HepG2 (cell line): ENCODE results near the gene SPP1. TPM values are rescaled to one million over a fixed set of nuclear protein-coding genes. Genes with fewer than 3 reads are reported as not detected.

ENCODE experiments used
- ATAC-seq: fragments of 200-7000 bp; cut with Tn5 transposase; 3 replicates; pipeline ENCODE4 v1.9.1; 2020; ENCODE audit warnings: mild to moderate bottlenecking, moderate library complexity
- BruUV-seq: library from RNA; stranded (reverse); fragments of 400-500 nt; replicated peaks from 2 replicates; lab custom pipeline; 2021; lab: Mats Ljungman, UMichigan
- CTCF ChIA-PET: fragments of 300-600 bp; formaldehyde crosslinking; extraction: SDS; loops from one replicate; lab custom pipeline; 2021; ENCODE audit warnings: low total read pairs, inconsistent platforms, low intra/inter-chr PET ratio; lab: Yijun Ruan, JAX
- POLR2A ChIA-PET: fragments of 350-600 bp; sonication (Branson Sonifier 250); formaldehyde crosslinking; loops from one replicate; lab custom pipeline; 2020; ENCODE audit warnings: antibody characterized with exemption, inconsistent platforms; lab: Yijun Ruan, JAX
- DNase-seq: peaks from one replicate; pipeline ENCODE4 v3.0.0-alpha.2; 2015; ENCODE audit warnings: low spot score
- FAIRE-seq: peaks from 3 replicates; lab custom pipeline; 2011; peaks lifted over from hg19 to GRCh38; lab: Jason Lieb, UNC
- H2AFZ ChIP-seq: one replicate; pipeline ENCODE4 v1.6.1; 2011; ENCODE audit warnings: low read length, inconsistent platforms
- H3K27ac ChIP-seq: fragments of 300-600 bp; 3 replicates; pipeline ENCODE4 v1.8.0; 2011; ENCODE audit warnings: mixed run types, mild to moderate bottlenecking, mixed read lengths, low read length, inconsistent platforms; ENCODE audit not compliant: insufficient read depth; ENCODE audit errors: extremely low read length
- H3K27me3 ChIP-seq, 2 experiments: fragments of 200-600 bp in 1 of 2; 2 replicates in 1 of 2; 3 replicates in 1 of 2; pipeline versions ENCODE4 v1.6.0 to v1.8.0; 2011; ENCODE audit warnings: low read length in 2 of 2, mild to moderate bottlenecking in 2 of 2, moderate library complexity in 2 of 2, inconsistent platforms in 1 of 2; ENCODE audit not compliant: insufficient read depth in 2 of 2, control insufficient read depth in 1 of 2
- H3K36me3 ChIP-seq, 2 experiments: fragments of 200-600 bp in 1 of 2; replicated peaks in 1 of 2; 2 replicates in 1 of 2; 3 replicates in 1 of 2; pipeline versions ENCODE4 v1.5.1 to v1.8.0; 2011; ENCODE audit warnings: low read length in 2 of 2, inconsistent platforms in 1 of 2; ENCODE audit not compliant: insufficient read depth in 2 of 2, control insufficient read depth in 1 of 2
- H3K4me1 ChIP-seq: 2 replicates; pipeline ENCODE4 v1.5.1; 2012; ENCODE audit warnings: low read length, inconsistent platforms; ENCODE audit not compliant: insufficient read depth
- H3K4me2 ChIP-seq: 2 replicates; pipeline ENCODE4 v1.6.0; 2011; ENCODE audit warnings: low read depth, low read length, inconsistent platforms
- H3K4me3 ChIP-seq, 3 experiments: fragments of 200-600 bp in 1 of 3; sonication (generic), shearing (Covaris generic) in 1 of 3; replicated peaks in 1 of 3; 2 replicates each; pipeline ENCODE4 v1.5.1; 2011 to 2016; ENCODE audit warnings: low read length in 3 of 3, inconsistent platforms in 2 of 3, low read depth in 2 of 3, mild to moderate bottlenecking in 2 of 3, control low read depth in 1 of 3, mixed read lengths in 1 of 3; ENCODE audit not compliant: insufficient read depth in 1 of 3
- H3K79me2 ChIP-seq: one replicate; pipeline ENCODE4 v1.6.1; 2011; ENCODE audit warnings: low read length, inconsistent platforms; ENCODE audit not compliant: insufficient read depth
- H3K9ac ChIP-seq: 2 replicates; pipeline ENCODE4 v1.6.0; 2011; ENCODE audit warnings: mild to moderate bottlenecking, low read depth, low read length, inconsistent platforms; ENCODE audit not compliant: insufficient read depth
- H3K9me3 ChIP-seq: 2 replicates; pipeline ENCODE4 v1.5.1; 2012; ENCODE audit warnings: mild to moderate bottlenecking, low read length
- H4K20me1 ChIP-seq: 2 replicates; pipeline ENCODE4 v1.6.0; 2011; ENCODE audit warnings: inconsistent platforms, mild to moderate bottlenecking, low read length, moderate library complexity; ENCODE audit not compliant: insufficient read depth
- AGO2 ChIP-seq: fragments of 200-400 bp; formaldehyde crosslinking; optimal IDR thresholded peaks from 2 replicates; pipeline ENCODE3; 2017; ENCODE audit warnings: mild to moderate bottlenecking, low read depth, low read length, moderate library complexity
- MTF2 ChIP-seq: sonication (generic); formaldehyde crosslinking; IDR thresholded peaks from 2 replicates; pipeline ENCODE4 v1.5.0; 2020; ENCODE audit warnings: missing genetic modification reagents, borderline replicate concordance
- RBFOX2 ChIP-seq: fragments of 200-400 bp; formaldehyde crosslinking; IDR thresholded peaks from 2 replicates; pipeline ENCODE4 v1.6.1; 2017; ENCODE audit warnings: low read depth, mild to moderate bottlenecking, low read length
- RBM22 ChIP-seq: fragments of 200-400 bp; formaldehyde crosslinking; optimal IDR thresholded peaks from 2 replicates; pipeline ENCODE3; 2017; ENCODE audit warnings: mild to moderate bottlenecking, low read length, moderate library complexity
- ZNF652 ChIP-seq: IDR thresholded peaks from 2 replicates; pipeline ENCODE4 v1.6.1; 2016; ENCODE audit warnings: low read depth, borderline replicate concordance
- WGBS: methylation state at CpG from one replicate; pipeline ENCODE4 v1.1.6; 2017; ENCODE audit warnings: low lambda C conversion rate; 5-methylcytosine and 5-hydroxymethylcytosine counted together
- in situ Hi-C: cut with HindIII; loops from 2 replicates; pipeline ENCODE4 v1.10.0; 2017; ENCODE audit warnings: low pct_unique_long_range_greater_than_20kb; ENCODE audit not compliant: extremely low pct_ligation_motif_present
- intact Hi-C: fragments of 100-400 bp; cut with micrococcal nuclease; formaldehyde crosslinking; loops from one replicate; pipeline ENCODE4 v1.10.0; 2022; ENCODE audit not compliant: unreplicated experiment
- polyA plus RNA-seq, 8 experiments: library from polyadenylated mRNA; depleted of rRNA in 3 of 8; stranded (reverse) in 7 of 8; unstranded in 1 of 8; fragments of >200 nt; fragmentation: Illumina TruSeq in 4 of 8; extraction: Trizol in 4 of 8; gene quantifications; 2 replicates each; pipeline versions ENCODE4 v1.2.1 to v1.2.3, GENCODE V29; 2011 to 2016; ENCODE audit warnings: low read depth in 4 of 8, missing spikeins in 1 of 8, mixed read lengths in 1 of 8; ENCODE audit not compliant: insufficient read depth in 1 of 8
- total RNA-seq, 5 experiments: library from RNA; depleted of rRNA; stranded (reverse); fragments of >200 nt; fragmentation: Illumina TruSeq; extraction: Trizol; gene quantifications; 2 replicates each; pipeline ENCODE4 v1.2.3, GENCODE V29; 2016; ENCODE audit warnings: low read depth in 1 of 5
- TF ChIP-seq, protein P1 (sequence below): sonication (generic); formaldehyde crosslinking; IDR thresholded peaks from 2 replicates; pipeline ENCODE4 v1.4.0; 2020; ENCODE audit warnings: missing genetic modification reagents, borderline replicate concordance
- TF ChIP-seq, protein P2 (sequence below): sonication (generic); formaldehyde crosslinking; IDR thresholded peaks from 2 replicates; pipeline ENCODE4 v1.8.1; 2022; ENCODE audit warnings: low read depth, mild to moderate bottlenecking, missing genetic modification reagents

SPP1 gene
- total and polyA plus RNA-seq, 2 of the 13 experiments (the other 11 are each of a cell fraction or from before 2014, with no cell fraction given), result 682 to 788 TPM

- H3K9ac ChIP-seq, result no peak overlapping the region
- H3K4me3 ChIP-seq, result no peak overlapping the region
- H3K9me3 ChIP-seq, result no peaks in the 10 kb centered on the region
- BruUV-seq, result no TSS peak
- in situ Hi-C loops, result loop anchor here (25.0 kb wide), 2 partner anchors 294 to 444 kb away; partner anchors contain the start of gene SPARCL1
- TF ChIP-seq RBM22 (peak; percentile 77), MTF2 (CRISPR knock-in tag) (no peak), ZNF652 (no peak), RBFOX2 (0 out of 2 replicates have a peak, but pooled peaks have one; percentile 2), AGO2 (peak; percentile 12)
- TF ChIP-seq, protein P1, sequence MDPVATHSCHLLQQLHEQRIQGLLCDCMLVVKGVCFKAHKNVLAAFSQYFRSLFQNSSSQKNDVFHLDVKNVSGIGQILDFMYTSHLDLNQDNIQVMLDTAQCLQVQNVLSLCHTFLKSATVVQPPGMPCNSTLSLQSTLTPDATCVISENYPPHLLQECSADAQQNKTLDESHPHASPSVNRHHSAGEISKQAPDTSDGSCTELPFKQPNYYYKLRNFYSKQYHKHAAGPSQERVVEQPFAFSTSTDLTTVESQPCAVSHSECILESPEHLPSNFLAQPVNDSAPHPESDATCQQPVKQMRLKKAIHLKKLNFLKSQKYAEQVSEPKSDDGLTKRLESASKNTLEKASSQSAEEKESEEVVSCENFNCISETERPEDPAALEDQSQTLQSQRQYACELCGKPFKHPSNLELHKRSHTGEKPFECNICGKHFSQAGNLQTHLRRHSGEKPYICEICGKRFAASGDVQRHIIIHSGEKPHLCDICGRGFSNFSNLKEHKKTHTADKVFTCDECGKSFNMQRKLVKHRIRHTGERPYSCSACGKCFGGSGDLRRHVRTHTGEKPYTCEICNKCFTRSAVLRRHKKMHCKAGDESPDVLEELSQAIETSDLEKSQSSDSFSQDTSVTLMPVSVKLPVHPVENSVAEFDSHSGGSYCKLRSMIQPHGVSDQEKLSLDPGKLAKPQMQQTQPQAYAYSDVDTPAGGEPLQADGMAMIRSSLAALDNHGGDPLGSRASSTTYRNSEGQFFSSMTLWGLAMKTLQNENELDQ (CRISPR knock-in tag), result no peak
- TF ChIP-seq, protein P2, sequence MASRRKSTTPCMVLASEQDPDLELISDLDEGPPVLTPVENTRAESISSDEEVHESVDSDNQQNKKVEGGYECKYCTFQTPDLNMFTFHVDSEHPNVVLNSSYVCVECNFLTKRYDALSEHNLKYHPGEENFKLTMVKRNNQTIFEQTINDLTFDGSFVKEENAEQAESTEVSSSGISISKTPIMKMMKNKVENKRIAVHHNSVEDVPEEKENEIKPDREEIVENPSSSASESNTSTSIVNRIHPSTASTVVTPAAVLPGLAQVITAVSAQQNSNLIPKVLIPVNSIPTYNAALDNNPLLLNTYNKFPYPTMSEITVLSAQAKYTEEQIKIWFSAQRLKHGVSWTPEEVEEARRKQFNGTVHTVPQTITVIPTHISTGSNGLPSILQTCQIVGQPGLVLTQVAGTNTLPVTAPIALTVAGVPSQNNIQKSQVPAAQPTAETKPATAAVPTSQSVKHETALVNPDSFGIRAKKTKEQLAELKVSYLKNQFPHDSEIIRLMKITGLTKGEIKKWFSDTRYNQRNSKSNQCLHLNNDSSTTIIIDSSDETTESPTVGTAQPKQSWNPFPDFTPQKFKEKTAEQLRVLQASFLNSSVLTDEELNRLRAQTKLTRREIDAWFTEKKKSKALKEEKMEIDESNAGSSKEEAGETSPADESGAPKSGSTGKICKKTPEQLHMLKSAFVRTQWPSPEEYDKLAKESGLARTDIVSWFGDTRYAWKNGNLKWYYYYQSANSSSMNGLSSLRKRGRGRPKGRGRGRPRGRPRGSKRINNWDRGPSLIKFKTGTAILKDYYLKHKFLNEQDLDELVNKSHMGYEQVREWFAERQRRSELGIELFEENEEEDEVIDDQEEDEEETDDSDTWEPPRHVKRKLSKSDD (CRISPR knock-in tag), result no peak
- ChIA-PET CTCF (no interaction called here), POLR2A (no interaction called here)
- DNase-seq, result no peak
- intact Hi-C loops, result no loop called here
- no peak overlapping the region for H2AFZ ChIP-seq
- H3K79me2 ChIP-seq, result peaks cover 6% of the 10 kb centered on the region
- no peaks in the 10 kb centered on the region for H3K27me3 ChIP-seq
- ATAC-seq, result no peak
- H3K36me3 ChIP-seq, result peaks cover 3 to 17% of the 10 kb centered on the region in 2 experiments; a peak in 4 of 5 replicates
- no peak for FAIRE-seq
- H3K4me1 ChIP-seq, result peaks cover 24% of the 10 kb centered on the region
- 88% methylated on average over 7 of the region's 8 CpGs for WGBS
- no peaks in the 10 kb centered on the region for H4K20me1 ChIP-seq
- no peak overlapping the region for H3K4me2 ChIP-seq
- no peak overlapping the region for H3K27ac ChIP-seq
These were observed 6.0 kb downstream of the SPP1 start for GRCh38 chr4:87981486-87981885.
